Epithelial cell of esophagus (primary cell): ENCODE measurements around the gene CFL1.

Experiments
- DNase-seq: peaks from one replicate; pipeline ENCODE4 v3.0.0; 2010; ENCODE audit warnings: low read depth
- H3K4me3 ChIP-seq: 2 replicates; pipeline ENCODE4 v1.5.1; 2011; ENCODE audit warnings: mild to moderate bottlenecking, low read length, control low read depth
- TF ChIP-seq, protein P1 (sequence below): IDR thresholded peaks from 2 replicates; pipeline ENCODE4 v1.5.1; 2011; ENCODE audit warnings: low read depth, mild to moderate bottlenecking, low read length, control low read depth, inconsistent platforms; ENCODE audit not compliant: insufficient read depth; ENCODE audit errors: missing control alignments

Gene CFL1

DNA sequence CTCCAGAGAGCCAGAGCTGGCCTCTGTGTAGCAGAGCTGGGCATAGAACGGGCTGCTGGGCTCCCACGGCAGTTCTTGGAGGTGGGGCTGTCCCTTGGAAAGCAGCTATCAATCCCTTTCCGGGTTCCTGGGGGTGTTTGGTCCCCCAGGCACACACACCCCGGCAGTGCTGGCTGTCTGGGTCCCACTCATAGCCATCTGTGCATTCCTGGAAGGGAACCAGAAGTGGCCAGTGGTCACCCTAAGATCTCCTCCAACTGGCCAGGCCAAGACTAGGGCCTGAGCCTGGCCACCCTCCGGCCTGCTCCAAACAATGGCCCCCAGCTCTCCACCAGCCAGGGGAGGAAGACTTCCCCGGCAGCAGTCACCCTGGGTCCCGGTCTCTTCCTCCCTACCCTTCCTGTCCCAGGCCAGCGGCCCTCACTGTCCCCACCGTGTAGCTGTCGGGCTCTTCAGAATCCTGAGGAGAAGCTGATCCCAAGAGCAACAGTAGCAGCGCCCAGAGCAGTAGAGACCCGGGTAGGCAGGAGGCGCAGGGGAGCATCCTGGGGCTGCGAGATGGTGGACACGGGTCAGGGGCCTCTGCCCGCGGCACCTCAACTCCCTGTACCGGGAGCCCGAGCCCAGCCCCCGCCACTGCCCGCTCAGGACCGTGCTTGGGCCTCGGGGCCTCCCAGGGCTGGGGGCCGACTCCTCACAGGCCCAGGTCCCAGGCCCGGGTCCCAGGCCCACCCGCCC, 14.0 kb upstream of the CFL1 start:
- H3K4me3 ChIP-seq: peak overlapping the region; percentile 19
- DNase-seq: no peak
- TF ChIP-seq, protein P1, sequence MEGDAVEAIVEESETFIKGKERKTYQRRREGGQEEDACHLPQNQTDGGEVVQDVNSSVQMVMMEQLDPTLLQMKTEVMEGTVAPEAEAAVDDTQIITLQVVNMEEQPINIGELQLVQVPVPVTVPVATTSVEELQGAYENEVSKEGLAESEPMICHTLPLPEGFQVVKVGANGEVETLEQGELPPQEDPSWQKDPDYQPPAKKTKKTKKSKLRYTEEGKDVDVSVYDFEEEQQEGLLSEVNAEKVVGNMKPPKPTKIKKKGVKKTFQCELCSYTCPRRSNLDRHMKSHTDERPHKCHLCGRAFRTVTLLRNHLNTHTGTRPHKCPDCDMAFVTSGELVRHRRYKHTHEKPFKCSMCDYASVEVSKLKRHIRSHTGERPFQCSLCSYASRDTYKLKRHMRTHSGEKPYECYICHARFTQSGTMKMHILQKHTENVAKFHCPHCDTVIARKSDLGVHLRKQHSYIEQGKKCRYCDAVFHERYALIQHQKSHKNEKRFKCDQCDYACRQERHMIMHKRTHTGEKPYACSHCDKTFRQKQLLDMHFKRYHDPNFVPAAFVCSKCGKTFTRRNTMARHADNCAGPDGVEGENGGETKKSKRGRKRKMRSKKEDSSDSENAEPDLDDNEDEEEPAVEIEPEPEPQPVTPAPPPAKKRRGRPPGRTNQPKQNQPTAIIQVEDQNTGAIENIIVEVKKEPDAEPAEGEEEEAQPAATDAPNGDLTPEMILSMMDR: no peak

DNA sequence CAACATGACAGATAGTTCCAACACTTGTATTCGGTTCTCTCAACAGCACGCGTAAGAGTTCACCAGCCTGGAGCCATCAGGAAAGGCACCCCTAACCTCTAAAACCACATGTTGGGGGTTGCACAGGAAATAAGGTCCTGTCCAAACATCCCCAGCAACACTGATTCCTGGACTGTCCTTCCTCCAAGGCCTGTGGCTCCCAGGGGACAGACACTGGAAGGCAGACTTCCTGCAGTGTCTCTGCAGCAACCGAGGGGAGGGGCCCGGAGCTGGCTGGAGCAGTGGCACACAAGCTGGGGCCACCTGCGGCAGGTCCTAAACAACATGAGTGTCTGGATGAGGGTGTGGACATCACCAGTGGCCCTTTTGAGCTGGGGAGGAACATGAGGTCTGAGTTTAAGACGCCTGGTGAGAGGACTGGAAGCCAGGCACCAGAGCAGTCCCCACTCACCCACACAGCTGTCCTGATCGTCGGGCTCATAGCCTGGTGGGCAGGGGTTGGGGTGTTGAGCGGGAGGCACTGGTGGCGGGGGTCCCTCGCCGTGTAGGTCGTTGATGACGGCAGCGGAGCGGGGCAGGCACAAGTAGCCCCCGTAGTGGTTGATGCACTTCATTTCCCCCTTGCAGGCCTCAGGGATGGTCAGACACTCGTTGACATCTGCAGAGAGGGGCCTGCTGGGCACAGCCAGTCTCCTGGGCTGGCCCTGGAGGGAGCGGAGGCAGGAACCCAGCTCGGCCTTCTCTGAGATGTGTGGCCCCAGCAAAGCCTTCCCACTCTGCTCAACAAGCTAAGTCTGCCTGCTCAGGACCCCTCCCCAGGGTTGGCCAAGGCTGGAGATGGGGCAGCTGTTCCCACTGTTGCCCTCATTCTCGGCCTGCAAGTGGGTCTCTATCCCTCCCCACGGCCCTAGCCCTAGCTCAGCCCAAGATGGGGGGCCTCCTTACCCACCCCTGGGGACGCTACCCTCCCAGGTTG, 13.0 kb upstream of the CFL1 start:
- DNase-seq: no peak
- H3K4me3 ChIP-seq: no peak overlapping the region
- TF ChIP-seq, protein P1: no peak

DNA sequence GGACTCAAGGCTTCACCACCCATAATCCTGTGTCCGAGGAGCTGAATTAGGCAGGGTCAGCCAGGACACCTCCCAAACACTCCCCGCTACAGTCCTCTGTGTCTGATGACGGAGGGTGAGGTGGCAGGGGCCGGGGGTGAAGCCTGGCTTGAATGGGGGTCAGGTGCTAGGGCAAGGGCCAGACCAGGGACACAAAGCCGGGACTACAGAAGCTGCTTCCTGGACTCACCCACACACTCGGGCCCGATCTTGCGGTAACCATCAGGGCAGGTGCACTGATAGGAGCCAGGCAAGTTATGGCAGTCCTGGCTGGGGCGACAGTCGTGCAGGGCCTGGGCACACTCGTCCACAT, 12.3 kb upstream of the CFL1 start:
- TF ChIP-seq, protein P1: no peak
- no peak overlapping the region for H3K4me3 ChIP-seq

DNA sequence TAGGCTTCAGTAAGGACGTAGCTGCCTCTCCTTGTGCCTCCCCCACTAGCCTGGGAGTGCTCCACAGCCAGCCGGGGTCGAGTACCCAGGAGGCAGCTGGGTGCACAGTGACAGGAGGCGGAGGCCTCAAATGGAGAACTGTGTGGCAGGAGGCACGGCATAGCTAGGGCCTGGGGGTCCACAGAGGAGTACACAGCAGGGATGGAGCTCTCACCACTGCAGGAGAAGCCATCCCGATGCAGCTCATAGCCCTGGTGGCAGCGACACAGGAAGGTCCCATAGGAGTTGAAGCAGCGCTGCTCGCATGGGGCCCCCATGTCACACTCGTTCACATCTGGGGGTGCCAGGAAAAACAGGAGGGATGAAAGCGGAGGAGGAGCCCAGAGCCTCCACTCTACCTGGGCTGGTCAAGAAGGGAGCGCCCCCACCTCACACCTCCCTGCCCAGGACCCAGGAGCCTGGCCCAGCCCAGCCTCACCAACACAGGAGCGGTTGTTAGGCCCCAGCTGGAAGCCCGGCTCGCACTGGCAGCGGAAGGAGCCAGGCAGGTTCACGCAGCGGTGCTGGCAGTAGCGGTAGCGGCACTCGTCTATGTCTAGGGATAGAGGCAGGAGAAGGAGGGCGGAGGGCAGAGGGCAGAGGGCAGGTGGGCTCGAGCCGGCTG, 11.8 kb upstream of the CFL1 start:
- H3K4me3 ChIP-seq: no peak overlapping the region
- TF ChIP-seq, protein P1: no peak
- no peak for DNase-seq

More for the DNA sequence above, 12.3 kb upstream of the CFL1 start:
- DNase-seq: no peak

DNA sequence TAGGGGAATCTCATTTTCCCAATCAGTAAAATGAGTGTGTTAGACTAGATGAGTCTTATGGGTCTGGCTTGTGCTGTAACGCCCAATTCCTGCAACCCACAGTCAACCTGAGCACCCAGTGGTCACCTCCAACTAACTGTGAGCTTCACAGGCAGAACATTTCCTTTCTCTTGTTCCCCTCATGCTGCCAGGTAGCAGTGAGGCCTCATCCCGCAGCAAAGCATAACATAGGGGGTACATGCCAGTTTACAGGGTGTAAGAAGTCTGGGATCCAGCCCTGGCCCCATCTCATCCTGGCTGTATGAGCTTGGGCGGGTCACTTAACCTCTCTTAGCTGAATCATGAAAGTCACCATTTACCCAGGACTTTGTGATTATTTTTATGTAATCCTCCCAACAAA, 10.9 kb upstream of the CFL1 start:
- no peak overlapping the region for H3K4me3 ChIP-seq
- no peak for DNase-seq
- TF ChIP-seq, protein P1: no peak

DNA sequence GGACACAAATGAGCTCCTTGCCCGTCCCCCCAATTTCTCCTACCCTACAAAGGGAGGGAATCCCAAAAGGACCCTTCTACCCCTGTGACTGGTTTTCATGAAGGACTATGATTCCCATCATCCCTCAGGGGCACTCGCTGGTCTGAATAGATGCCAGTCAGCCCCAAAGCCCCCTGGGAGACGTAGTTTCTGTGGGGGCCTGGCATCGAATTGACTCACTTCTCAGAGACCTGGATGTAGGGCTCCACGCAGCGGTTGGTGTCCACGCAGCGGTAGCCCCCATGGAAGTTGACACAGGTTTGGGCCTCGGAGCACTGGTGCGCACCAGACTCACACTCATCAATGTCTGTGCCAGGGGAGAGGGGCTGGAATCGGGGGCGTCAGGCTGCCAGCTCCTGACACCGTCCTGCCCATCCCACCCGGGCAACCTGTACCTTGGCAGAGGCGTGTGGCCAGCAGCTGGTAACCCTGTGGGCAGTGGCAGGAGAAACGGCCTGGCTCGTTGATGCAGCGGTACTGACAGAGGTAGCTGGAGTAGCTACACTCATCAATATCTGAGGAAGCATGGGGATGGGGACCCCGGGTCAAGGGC, 10.2 kb upstream of the CFL1 start:
- TF ChIP-seq, protein P1: no peak
- no peak for DNase-seq
- no peak overlapping the region for H3K4me3 ChIP-seq
